Middle frontal gyrus (tissue), 1 donor: ENCODE measurements around the gene KIF13A.
"Not testable (repeated sequence)": the region's sequence is repeated elsewhere in the genome, so short reads cannot be mapped to it uniquely, and the experiment has no call there.

Experiments used
- DNase-seq: peaks from one replicate; pipeline ENCODE4 v3.0.0-alpha.2; 2015; ENCODE audit warnings: low spot score; ENCODE audit errors: extremely low spot score

KIF13A gene

GRCh38 chr6:17877196-17877894 is 110.1 kb downstream of the KIF13A start:
- no peak for DNase-seq

GRCh38 chr6:17874753-17875152 is 112.7 kb downstream of the KIF13A start:
- no peak for DNase-seq

- DNase-seq: no peak
Observed at GRCh38 chr6:17872908-17873307, 114.5 kb downstream of the KIF13A start.

- no peak for DNase-seq
Observed at GRCh38 chr6:17871836-17872235, 115.6 kb downstream of the KIF13A start.

- DNase-seq: no peak
Observed at GRCh38 chr6:17871189-17871519, 116.3 kb downstream of the KIF13A start.

- DNase-seq: no peak
Observed at GRCh38 chr6:17870300-17871188, 116.9 kb downstream of the KIF13A start.

GRCh38 chr6:17869753-17870050 is 117.7 kb downstream of the KIF13A start:
- no peak for DNase-seq

- no peak for DNase-seq
Observed at GRCh38 chr6:17869010-17869752, 118.3 kb downstream of the KIF13A start.

GRCh38 chr6:17867880-17868279 is 119.6 kb downstream of the KIF13A start:
- no peak for DNase-seq

GRCh38 chr6:17866876-17867444 is 120.5 kb downstream of the KIF13A start:
- no peak for DNase-seq

GRCh38 chr6:17865798-17866725 is 121.4 kb downstream of the KIF13A start:
- no peak for DNase-seq

GRCh38 chr6:17865243-17865642 is 122.2 kb downstream of the KIF13A start:
- DNase-seq: no peak

- no peak for DNase-seq
Observed at GRCh38 chr6:17863901-17864754, 123.3 kb downstream of the KIF13A start.

- DNase-seq: no peak
Observed at GRCh38 chr6:17861361-17861760, 126.1 kb downstream of the KIF13A start.

- DNase-seq: no peak
Observed at GRCh38 chr6:17859846-17860245, 127.6 kb downstream of the KIF13A start.

GRCh38 chr6:17858584-17858983 is 128.9 kb downstream of the KIF13A start:
- DNase-seq: no peak

GRCh38 chr6:17857188-17857587 is 130.2 kb downstream of the KIF13A start:
- DNase-seq: not testable (repeated sequence)

- no peak for DNase-seq
Observed at GRCh38 chr6:17856306-17856705, 131.1 kb downstream of the KIF13A start.

GRCh38 chr6:17855381-17855780 is 132.1 kb downstream of the KIF13A start:
- no peak for DNase-seq

- DNase-seq: no peak
Observed at GRCh38 chr6:17853533-17853932, 133.9 kb downstream of the KIF13A start.
